DMS53 treated with DMSO at 0.1 percent for 48 hours (cell line): ENCODE data around the gene ZNF234.
"Not testable (repeated sequence)": the region's sequence is repeated elsewhere in the genome, so short reads cannot be mapped to it uniquely, and the experiment has no call there.

Experiments used
- DNase-seq: peaks from one replicate; lab custom pipeline; 2025; ENCODE audit not compliant: unreplicated experiment; lab: John Stamatoyannopoulos, UW

ZNF234 gene

GRCh38 chr19:44180968-44181367 is 39.6 kb downstream of the ZNF234 start:
- DNase-seq = no peak

- DNase-seq = no peak
Measured at GRCh38 chr19:44182145-44182544, 40.8 kb downstream of the ZNF234 start.

GRCh38 chr19:44190020-44190419 is 48.7 kb downstream of the ZNF234 start:
- DNase-seq = no peak

GRCh38 chr19:44192127-44192526 is 50.8 kb downstream of the ZNF234 start:
- no peak for DNase-seq

GRCh38 chr19:44196772-44197171 is 55.4 kb downstream of the ZNF234 start:
- DNase-seq = no peak

GRCh38 chr19:44202470-44202869 is 61.1 kb downstream of the ZNF234 start:
- DNase-seq = no peak

- DNase-seq = no peak
Measured at GRCh38 chr19:44202974-44203373, 61.6 kb downstream of the ZNF234 start.

- not testable (repeated sequence) for DNase-seq
Measured at GRCh38 chr19:44203877-44204276, 62.5 kb downstream of the ZNF234 start.

- DNase-seq = no peak
Measured at GRCh38 chr19:44204772-44205171, 63.4 kb downstream of the ZNF234 start.

- peak; percentile 91 for DNase-seq
Measured at GRCh38 chr19:44207126-44207803, 65.9 kb downstream of the ZNF234 start.
